ENCODE data around the gene TMEM74B.

The TMEM74B gene

DNA sequence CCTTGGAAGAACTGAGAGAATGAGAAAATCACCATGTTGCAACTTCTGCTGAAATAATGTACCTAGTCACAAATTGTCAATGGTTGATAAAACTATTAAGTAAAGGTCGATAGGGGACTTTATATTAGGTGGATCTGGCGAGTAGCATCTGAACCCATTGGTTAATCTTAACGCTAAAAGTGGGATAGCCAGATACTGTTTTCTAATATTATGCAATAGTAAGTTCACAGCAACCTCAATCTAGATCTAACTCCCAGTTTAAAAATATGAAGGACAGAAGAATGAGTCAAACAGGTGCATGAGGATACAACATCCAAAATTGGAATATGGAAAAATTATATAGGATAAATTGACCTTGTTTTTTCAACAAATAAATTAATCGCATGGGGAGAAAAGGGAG, 47.5 kb downstream of the TMEM74B start:
- no peak for DNase-seq (ENCODE audit: low spot score)

DNA sequence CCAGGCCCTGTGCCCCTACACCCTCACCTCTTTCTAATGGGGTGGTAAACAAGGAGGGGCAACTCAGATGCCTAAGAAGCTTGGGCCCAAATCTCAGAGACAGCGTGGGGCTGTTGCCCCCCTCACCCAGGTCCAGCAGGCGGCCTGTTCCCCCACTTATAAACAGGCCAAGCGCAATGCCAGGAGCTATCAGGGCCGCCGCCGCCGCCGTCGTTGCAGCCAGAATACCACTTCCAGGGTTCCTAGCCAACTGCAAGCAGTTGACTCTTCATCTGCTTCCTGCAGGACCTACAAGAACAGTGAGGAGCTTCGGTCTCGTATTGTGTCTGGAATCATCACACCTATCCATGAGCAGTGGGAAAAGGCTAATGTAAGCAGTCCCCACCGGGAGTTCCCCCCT, 49.9 kb downstream of the TMEM74B start:
- DNase-seq (ENCODE audit: low spot score) = no peak

DNA sequence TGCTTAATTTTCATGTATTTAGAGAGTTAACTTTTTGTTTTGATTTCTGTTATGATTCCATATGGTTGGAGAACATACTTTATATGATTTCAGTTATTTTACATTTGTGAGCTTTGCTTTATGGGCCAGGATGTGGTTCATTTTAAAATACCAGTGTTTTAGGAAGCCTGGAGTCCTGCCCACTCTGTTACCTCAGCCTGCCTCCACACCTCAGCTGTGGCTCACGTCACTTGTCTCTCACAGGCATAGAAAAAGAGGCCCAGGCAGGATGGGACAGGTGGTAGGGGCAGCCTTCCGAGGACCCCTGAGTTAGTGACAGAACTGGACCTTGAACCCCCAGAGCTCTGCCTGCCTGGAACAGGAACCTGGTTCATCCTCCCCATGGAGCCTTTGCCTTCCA, 50.4 kb downstream of the TMEM74B start:
- DNase-seq (ENCODE audit: low spot score) = no peak

GRCh38 chr20:1131354-1131753, 53.4 kb downstream of the TMEM74B start:
- DNase-seq (ENCODE audit: low spot score) = no peak

- peak; percentile 40 for DNase-seq (ENCODE audit: low spot score)
These were observed 53.9 kb downstream of the TMEM74B start for GRCh38 chr20:1130847-1131246.

Measured in germinal center (tissue), 1 donor.